ENCODE data around the gene PKP4.
"Not testable (repeated sequence)": the region's sequence is repeated elsewhere in the genome, so short reads cannot be mapped to it uniquely, and the experiment has no call there.

PKP4 gene

GRCh38 chr2:158693476-158693875 is 236.7 kb downstream of the PKP4 start:
- DNase-seq, result no peak

- DNase-seq, result no peak
Measured at GRCh38 chr2:158695305-158695704, 238.6 kb downstream of the PKP4 start.

GRCh38 chr2:158695744-158696143 is 239.0 kb downstream of the PKP4 start:
- not testable (repeated sequence) for DNase-seq

- DNase-seq, result no peak
Measured at GRCh38 chr2:158699323-158699722, 242.6 kb downstream of the PKP4 start.

GRCh38 chr2:158701101-158701500 is 244.3 kb downstream of the PKP4 start:
- DNase-seq, result no peak

GRCh38 chr2:158702740-158703139 is 246.0 kb downstream of the PKP4 start:
- no peak for DNase-seq

GRCh38 chr2:158704724-158705465 is 248.1 kb downstream of the PKP4 start:
- not testable (repeated sequence) for DNase-seq

GRCh38 chr2:158712791-158713522 is 256.2 kb downstream of the PKP4 start:
- DNase-seq, result no peak

- no peak for DNase-seq
Measured at GRCh38 chr2:158713523-158714138, 256.9 kb downstream of the PKP4 start.

GRCh38 chr2:158714420-158714819 is 257.7 kb downstream of the PKP4 start:
- DNase-seq, result no peak

GRCh38 chr2:158715357-158715756 is 258.6 kb downstream of the PKP4 start:
- DNase-seq, result no peak

- no peak for DNase-seq
Measured at GRCh38 chr2:158716121-158716791, 259.5 kb downstream of the PKP4 start.

- DNase-seq, result no peak
Measured at GRCh38 chr2:158716921-158717320, 260.2 kb downstream of the PKP4 start.

GRCh38 chr2:158717366-158718195 is 260.8 kb downstream of the PKP4 start:
- DNase-seq, result no peak

- DNase-seq, result no peak
Measured at GRCh38 chr2:158718196-158718585, 261.4 kb downstream of the PKP4 start.

GRCh38 chr2:158718851-158719250 is 262.1 kb downstream of the PKP4 start:
- no peak for DNase-seq

- no peak for DNase-seq
Measured at GRCh38 chr2:158719403-158719802, 262.7 kb downstream of the PKP4 start.

GRCh38 chr2:158722266-158723105 is 265.7 kb downstream of the PKP4 start:
- DNase-seq, result no peak

GRCh38 chr2:158723181-158723838 is 266.6 kb downstream of the PKP4 start:
- no peak for DNase-seq

GRCh38 chr2:158723921-158724802 is 267.4 kb downstream of the PKP4 start:
- DNase-seq, result no peak

Measured in stimulated activated CD4-positive, alpha-beta T cell treated with anti-CD3 and anti-CD28 coated beads, Interleukin-1b, Interleukin-23, amount 100 ng/mL, for 48 hours (primary cell).